GM21390 (cell line): Measurements from ENCODE around the gene FGD1.
A peak's percentile ranks its signal among the peaks of the same experiment; 100 is the strongest.
"Not testable (repeated sequence)": the region's sequence is repeated elsewhere in the genome, so short reads cannot be mapped to it uniquely, and the experiment has no call there.

Experiments
- ATAC-seq: cut with Tn5 transposase; IDR thresholded peaks from one replicate; pipeline ENCODE4 v1.9.1; 2021; ENCODE audit not compliant: unreplicated experiment

FGD1 gene

GRCh38 chrX:54495814-54496516 lies at the start of gene FGD1:
Gene FGD1 (minus strand): TSS chrX:54496234. CDS start chrX:54495432, 802 bp downstream.
- no peak for ATAC-seq

GRCh38 chrX:54542239-54542638 lies 46.2 kb upstream of the FGD1 start:
- ATAC-seq = not testable (repeated sequence)

- ATAC-seq = no peak
These were observed 44.3 kb upstream of the FGD1 start for GRCh38 chrX:54540289-54540688.

DNA sequence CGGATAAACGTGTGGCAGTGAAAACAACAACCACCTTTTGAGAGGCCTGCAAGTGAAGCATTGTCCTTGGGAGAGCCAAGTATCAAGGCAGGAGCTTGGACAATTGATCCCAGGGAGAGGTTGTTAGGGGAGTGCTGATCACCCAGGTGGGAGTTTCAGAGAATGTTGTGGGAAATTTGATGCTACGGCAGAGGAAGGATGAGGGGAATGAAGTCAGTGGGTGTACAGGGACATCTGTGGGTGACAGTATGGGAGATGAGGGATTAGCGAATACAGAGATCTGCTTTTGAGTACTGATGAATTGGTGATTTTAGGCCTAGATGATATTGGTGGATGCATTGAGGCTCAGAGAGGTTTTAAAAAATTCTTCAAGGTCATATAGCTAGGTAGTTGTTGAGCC lies 38.2 kb upstream of the FGD1 start:
- ATAC-seq = no peak

DNA sequence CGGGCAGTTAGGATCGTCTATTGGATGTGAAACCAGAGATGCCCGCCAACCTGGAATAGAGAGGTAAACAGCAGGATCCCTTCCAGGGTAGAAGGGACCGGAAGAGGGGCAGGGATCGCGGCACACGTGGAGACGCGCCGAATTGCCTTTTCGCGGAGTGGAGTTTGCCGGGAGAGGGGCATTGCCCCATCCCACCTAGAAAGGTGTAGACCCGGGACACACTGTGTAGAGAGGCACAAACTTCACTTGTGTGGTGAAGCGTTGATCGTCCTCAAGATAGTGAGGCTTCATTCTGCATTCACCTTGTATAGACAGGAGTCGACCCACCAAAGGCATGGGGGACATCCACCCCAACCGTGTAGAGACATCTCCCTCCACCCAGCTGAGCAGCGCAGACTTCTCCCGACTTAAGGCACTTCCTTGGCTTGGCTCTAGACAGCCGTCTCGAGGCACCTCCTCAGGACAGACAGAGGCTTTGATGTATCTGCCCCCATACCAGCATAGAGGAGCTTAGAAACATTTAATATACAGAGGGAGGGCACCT lies 34.4 kb upstream of the FGD1 start:
- peak; percentile 25 for ATAC-seq

- peak; percentile 80 for ATAC-seq
These were observed 33.7 kb upstream of the FGD1 start, which contains the start of gene GNL3L for GRCh38 chrX:54529552-54530356. Gene GNL3L (plus strand): TSS chrX:54530219. CDS start chrX:54532567, 2,348 bp downstream.

DNA sequence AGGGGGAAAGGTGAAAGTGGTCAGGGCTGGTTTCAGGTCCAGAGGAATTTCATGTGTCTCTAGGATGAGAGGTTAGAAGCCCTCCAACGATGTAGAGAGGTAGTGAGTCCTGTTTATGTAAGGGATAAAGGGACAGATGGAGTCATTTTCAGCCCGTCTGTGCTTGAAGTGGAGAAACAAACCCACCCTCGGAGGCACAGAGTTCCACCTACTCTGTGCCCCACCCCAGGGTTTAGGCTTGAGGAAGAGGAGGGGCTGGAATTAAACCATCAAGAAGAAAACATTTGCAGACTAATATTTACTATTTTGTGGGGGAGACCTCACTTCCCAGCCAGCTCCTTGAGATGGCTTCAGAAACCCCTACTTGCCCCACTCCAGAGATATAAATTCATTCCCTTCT lies 33.1 kb upstream of the FGD1 start:
- ATAC-seq = no peak

DNA sequence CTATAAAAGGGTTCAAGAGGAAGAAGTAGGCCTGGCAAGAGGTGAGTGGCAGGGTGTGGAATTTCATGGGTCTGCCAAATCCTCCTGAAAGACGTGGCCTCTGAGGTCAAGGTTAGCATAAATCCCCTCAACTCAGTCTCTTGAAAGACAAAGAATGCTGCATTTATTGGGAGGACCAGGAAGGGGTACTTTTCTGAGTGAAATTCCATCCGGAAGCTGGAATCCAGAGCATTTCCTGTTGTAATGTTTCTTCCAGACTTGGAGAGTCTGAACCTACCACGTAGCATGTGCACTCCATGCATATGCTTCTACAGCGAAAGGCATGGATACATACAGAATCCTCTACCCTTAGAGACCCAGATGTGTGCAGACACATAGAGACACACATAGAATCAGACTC lies 13.4 kb upstream of the FGD1 start:
- ATAC-seq = no peak

- ATAC-seq = no peak
These were observed 902 bp upstream of the FGD1 start for GRCh38 chrX:54496936-54497335.

DNA sequence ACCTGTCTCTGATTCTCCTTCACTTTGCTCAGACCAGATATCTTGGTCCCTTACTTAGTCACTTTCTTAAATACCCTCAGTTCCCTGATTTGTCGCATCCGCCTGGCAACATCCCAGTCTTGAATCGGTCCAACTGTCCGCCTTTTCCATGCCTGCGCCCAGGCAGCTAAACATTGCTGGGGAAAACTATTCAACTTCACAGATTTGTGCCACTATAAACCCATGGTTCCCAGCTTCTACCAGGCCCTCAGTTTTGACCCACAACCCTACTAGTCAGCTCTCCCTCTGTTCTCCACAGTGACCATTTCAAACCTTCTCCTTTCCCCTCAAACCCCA lies 451 bp upstream of the FGD1 start:
- ATAC-seq = no peak

- no peak for ATAC-seq
These were observed 833 bp downstream of the FGD1 start for GRCh38 chrX:54494989-54495813.

GRCh38 chrX:54494166-54494988 lies 1.7 kb downstream of the FGD1 start:
- no peak for ATAC-seq

DNA sequence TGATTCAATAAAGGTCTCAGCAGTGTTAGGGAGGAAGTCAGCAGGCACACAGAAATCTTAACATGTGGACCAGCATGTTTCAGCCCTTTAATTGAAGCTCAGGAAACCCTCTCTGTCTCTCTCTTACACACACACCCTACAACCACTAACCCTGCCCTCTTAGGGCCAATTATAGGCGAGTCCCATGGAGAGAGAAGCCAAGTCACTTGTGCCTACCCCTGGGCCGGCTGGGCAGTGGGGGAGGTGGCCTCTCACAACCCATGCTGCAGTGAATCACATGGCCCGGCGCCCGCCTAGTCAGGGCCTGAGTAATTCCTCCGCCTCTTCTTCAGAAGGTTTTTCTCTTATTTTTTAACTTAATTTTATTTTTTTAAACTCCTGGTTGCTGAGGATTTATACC lies 3.7 kb downstream of the FGD1 start:
- ATAC-seq = no peak

GRCh38 chrX:54489819-54490218 lies 6.2 kb downstream of the FGD1 start:
- ATAC-seq = not testable (repeated sequence)

DNA sequence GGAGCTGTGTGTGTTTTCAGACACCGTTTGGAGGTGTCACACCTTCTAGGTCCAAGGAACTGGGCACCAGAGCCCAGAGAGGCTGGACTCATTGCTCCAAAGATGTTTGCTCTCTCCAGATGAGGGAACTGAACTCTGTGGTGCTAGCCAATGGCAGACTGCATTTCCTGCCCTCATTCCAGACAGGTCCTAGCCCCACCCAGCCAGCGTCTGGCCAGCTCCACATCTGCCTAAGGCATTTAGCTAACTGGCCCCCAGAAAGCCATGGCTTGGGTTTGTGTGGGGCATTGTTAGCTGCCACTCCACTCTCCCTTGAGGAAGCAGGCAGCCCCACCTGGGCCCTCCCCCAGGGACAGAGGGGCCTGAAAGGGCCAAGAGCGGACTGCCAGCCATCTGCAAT lies 11.4 kb downstream of the FGD1 start:
- no peak for ATAC-seq

- no peak for ATAC-seq
These were observed 12.1 kb downstream of the FGD1 start for GRCh38 chrX:54483946-54484345.

DNA sequence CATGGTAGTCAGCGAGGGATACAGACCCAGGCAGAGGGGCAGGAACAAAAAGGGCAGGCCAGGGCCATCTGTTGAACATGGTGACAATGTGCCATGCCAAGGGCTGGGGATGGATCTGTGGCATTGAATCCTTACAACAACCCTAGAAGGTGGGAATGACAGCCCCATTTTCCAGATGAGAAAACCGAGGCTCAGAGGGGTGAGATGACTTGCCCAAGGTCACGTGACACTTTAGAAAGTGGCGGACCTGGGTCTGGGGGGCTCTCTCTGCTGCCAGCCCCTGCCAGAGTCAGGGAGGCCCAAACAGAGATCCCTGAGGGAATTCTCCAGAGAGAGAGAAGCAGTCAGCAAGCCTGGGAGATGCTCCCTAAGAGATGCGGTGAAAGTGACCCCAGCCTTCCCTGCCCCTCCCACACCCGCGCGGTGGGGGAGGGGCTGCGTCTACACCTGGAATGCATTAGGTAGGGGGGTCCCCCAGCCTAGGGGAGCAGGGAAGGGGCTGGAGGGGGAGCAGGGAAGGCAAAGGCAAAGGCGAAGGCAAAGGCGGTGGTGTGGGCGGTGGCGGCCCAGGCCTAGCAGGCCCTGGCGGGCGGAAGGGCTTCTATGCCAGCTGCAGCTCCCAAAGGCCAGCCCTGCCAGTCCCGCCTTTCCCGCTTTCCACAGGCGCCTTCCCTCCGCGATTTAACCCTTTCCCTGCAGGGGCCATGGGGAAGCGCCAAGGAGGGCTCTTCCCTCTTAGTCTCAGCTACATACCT lies 13.0 kb downstream of the FGD1 start:
- no peak for ATAC-seq

- no peak for ATAC-seq
These were observed 16.6 kb downstream of the FGD1 start for GRCh38 chrX:54479136-54480111.
